Measurements from ENCODE around the gene CHODL. TPM values are rescaled to one million over a fixed set of nuclear protein-coding genes. Genes with fewer than 3 reads are reported as not detected.

The CHODL gene
- total RNA-seq, 1 donor from 2014 or later, result not detected

DNA sequence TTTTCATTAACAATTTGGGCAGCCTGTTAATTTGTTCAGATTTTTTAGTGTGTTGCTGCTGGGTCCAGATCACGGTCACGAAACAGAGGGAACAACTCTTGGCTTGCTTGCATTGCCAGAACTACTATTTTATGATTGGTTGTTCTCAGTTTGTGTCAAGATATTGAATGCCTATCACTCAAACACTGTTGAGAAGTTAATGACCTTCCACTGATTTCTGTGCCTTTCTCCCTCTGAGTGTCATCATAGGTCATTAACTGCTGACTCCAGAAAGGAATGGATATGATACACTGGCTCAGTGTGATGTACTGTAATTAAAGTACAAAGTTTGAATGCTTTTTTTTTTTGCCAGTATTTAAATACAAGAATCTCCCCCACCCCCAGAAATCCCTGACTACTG lies 9.2 kb downstream of the CHODL start:
- Mint-ChIP-seq H3K36me3 (ENCODE audit: low read depth) (no peaks in the 10 kb centered on the region), H3K27me3 (no peaks in the 10 kb centered on the region), H3K4me3 (no peak overlapping the region), H3K4me1 (no peaks in the 10 kb centered on the region), H3K27ac (no peak overlapping the region), H3K9me3 (no peaks in the 10 kb centered on the region)
- intact Hi-C loops (cut with micrococcal nuclease), result loop anchor here (10.0 kb wide), 1 partner anchor 469 kb away; no protein-coding TSS in a partner anchor
- no peak for DNase-seq

DNA sequence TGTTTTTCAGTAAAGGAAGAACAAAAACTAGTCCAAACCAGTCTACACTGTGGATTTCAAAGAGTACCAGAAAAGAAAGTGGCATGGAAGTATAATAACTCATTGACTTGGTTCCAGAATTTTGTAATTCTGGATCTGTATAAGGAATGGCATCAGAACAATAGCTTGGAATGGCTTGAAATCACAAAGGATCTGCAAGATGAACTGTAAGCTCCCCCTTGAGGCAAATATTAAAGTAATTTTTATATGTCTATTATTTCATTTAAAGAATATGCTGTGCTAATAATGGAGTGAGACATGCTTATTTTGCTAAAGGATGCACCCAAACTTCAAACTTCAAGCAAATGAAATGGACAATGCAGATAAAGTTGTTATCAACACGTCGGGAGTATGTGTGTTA lies 21.3 kb downstream of the CHODL start:
- no peaks in the 10 kb centered on the region for H3K27me3 Mint-ChIP-seq
- intact Hi-C loops (cut with micrococcal nuclease), result no loop called here
- H3K4me3 Mint-ChIP-seq, result no peak overlapping the region
- H3K27ac Mint-ChIP-seq, result no peak overlapping the region
- H3K36me3 Mint-ChIP-seq (ENCODE audit: low read depth), result no peaks in the 10 kb centered on the region
- H3K9me3 Mint-ChIP-seq, result no peaks in the 10 kb centered on the region
- no peaks in the 10 kb centered on the region for H3K4me1 Mint-ChIP-seq
- DNase-seq, result no peak

DNA sequence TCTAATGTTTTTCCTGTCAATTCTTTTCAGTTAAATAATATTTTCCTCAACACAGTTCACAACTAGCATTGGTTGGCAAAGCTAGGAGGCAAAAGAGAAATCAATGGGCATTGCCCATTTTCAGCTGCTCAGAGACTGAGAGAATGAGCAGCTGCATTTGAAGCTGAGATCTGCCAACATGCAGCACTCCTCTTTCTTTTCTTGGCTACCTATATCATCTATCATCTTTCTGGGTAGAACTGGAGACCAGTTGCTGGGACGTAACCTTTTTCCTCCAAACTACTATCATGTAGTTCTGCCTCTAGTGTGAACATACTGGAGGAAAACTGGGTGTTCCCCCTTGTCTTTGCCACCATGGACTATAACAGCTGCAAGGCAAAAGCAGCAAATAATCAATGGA lies 22.9 kb downstream of the CHODL start:
- Mint-ChIP-seq H3K4me3 (no peak overlapping the region), H3K27me3 (no peaks in the 10 kb centered on the region), H3K4me1 (no peaks in the 10 kb centered on the region), H3K9me3 (no peaks in the 10 kb centered on the region), H3K36me3 (ENCODE audit: low read depth) (no peaks in the 10 kb centered on the region), H3K27ac (no peak overlapping the region)
- intact Hi-C loops (cut with micrococcal nuclease), result no loop called here
- no peak for DNase-seq

DNA sequence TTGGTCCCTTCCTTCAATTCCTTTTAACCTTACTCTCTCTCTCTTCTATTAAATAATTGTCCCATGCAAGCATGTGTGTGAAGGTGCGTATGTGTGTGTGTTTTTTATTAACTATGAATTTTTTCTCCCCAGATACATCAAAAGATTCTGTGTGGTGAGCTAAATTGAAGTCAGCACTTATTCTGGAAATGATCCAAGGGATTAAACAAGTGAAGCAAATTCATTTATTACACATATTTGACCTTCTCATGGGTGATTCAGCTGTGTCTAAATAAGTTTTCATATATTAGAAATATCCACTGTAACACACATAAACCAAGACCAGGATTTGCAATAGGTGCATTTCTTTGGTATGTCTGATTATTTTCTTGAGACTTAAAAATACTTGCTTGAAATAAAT lies 24.3 kb downstream of the CHODL start:
- no peaks in the 10 kb centered on the region for H3K4me1 Mint-ChIP-seq
- H3K27me3 Mint-ChIP-seq, result no peaks in the 10 kb centered on the region
- intact Hi-C loops (cut with micrococcal nuclease), result no loop called here
- no peaks in the 10 kb centered on the region for H3K9me3 Mint-ChIP-seq
- no peak overlapping the region for H3K4me3 Mint-ChIP-seq
- no peak overlapping the region for H3K27ac Mint-ChIP-seq
- no peak for DNase-seq
- no peaks in the 10 kb centered on the region for H3K36me3 Mint-ChIP-seq (ENCODE audit: low read depth)

DNA sequence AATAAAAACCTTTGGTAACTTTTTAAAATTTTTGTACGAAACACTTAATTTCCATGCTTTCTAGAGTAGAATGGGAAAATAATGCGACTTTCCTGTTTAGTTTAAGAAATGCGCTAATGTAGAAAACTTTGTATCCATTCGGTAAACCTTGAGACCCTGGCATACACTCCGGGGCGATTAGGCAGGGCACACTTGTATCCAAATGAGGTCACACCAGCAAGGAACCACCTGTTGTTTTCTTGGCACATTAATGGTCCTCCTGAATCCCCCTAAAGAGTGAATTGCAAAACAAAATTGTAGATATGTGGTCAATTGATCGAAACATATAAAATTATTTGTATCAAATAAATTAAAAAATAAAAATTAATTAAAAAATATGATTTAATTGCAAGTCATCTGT lies 25.2 kb downstream of the CHODL start:
- Mint-ChIP-seq H3K9me3 (no peaks in the 10 kb centered on the region), H3K36me3 (ENCODE audit: low read depth) (no peaks in the 10 kb centered on the region), H3K27me3 (no peaks in the 10 kb centered on the region), H3K4me3 (no peak overlapping the region), H3K4me1 (no peaks in the 10 kb centered on the region), H3K27ac (no peak overlapping the region)
- intact Hi-C loops (cut with micrococcal nuclease), result no loop called here
- no peak for DNase-seq

GRCh38 chr21:18273400-18273799 lies 28.8 kb downstream of the CHODL start:
- H3K27me3 Mint-ChIP-seq, result no peaks in the 10 kb centered on the region

GRCh38 chr21:18274370-18274769 lies 29.7 kb downstream of the CHODL start:
- Mint-ChIP-seq H3K4me1 (no peaks in the 10 kb centered on the region), H3K36me3 (ENCODE audit: low read depth) (no peaks in the 10 kb centered on the region), H3K9me3 (no peaks in the 10 kb centered on the region), H3K27ac (no peak overlapping the region), H3K27me3 (no peaks in the 10 kb centered on the region), H3K4me3 (no peak overlapping the region)
- DNase-seq, result no peak
- intact Hi-C loops (cut with micrococcal nuclease), result no loop called here

More at GRCh38 chr21:18273400-18273799, 28.8 kb downstream of the CHODL start:
- Mint-ChIP-seq H3K4me1 (no peaks in the 10 kb centered on the region), H3K9me3 (no peaks in the 10 kb centered on the region), H3K4me3 (no peak overlapping the region), H3K27ac (no peak overlapping the region), H3K36me3 (ENCODE audit: low read depth) (no peaks in the 10 kb centered on the region)
- DNase-seq, result no peak
- intact Hi-C loops (cut with micrococcal nuclease), result no loop called here

- Mint-ChIP-seq H3K27me3 (no peaks in the 10 kb centered on the region), H3K4me3 (no peak overlapping the region), H3K27ac (no peak overlapping the region), H3K9me3 (no peaks in the 10 kb centered on the region), H3K36me3 (ENCODE audit: low read depth) (no peaks in the 10 kb centered on the region), H3K4me1 (no peaks in the 10 kb centered on the region)
- no peak for DNase-seq
- intact Hi-C loops (cut with micrococcal nuclease), result no loop called here
These were observed 31.1 kb downstream of the CHODL start for GRCh38 chr21:18275781-18276180.

- H3K27ac Mint-ChIP-seq, result no peak overlapping the region
- H3K4me3 Mint-ChIP-seq, result no peak overlapping the region
- DNase-seq, result no peak
- no peaks in the 10 kb centered on the region for H3K9me3 Mint-ChIP-seq
- intact Hi-C loops (cut with micrococcal nuclease), result no loop called here
- no peaks in the 10 kb centered on the region for H3K4me1 Mint-ChIP-seq
- no peaks in the 10 kb centered on the region for H3K27me3 Mint-ChIP-seq
- H3K36me3 Mint-ChIP-seq (ENCODE audit: low read depth), result no peaks in the 10 kb centered on the region
These were observed 40.7 kb downstream of the CHODL start for GRCh38 chr21:18285379-18285778.

- no peak for DNase-seq
- intact Hi-C loops (cut with micrococcal nuclease), result no loop called here
- H3K9me3 Mint-ChIP-seq, result no peaks in the 10 kb centered on the region
- no peak overlapping the region for H3K4me3 Mint-ChIP-seq
- no peaks in the 10 kb centered on the region for H3K27me3 Mint-ChIP-seq
- no peak overlapping the region for H3K27ac Mint-ChIP-seq
- H3K4me1 Mint-ChIP-seq, result no peaks in the 10 kb centered on the region
- no peaks in the 10 kb centered on the region for H3K36me3 Mint-ChIP-seq (ENCODE audit: low read depth)
These were observed 45.2 kb downstream of the CHODL start for GRCh38 chr21:18289876-18290275.

DNA sequence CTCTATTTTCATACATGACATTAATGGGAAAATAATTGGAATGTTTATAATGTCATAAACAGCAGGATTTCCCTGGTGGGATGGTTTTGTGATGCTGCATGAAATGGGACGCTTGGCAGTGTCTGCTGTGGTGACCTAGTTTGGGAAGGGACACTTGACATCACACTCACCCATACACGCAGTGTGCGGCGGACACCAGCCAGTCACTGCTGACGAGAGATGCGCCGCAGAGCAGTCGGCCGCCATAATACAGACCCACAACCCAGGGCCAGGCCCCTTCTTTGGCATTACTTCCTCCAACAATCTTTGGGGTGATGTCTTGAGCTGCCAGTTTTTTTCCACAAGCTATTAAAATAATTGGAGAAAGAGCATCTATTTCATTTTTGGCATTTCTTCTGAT lies 49.5 kb downstream of the CHODL start:
- intact Hi-C loops (cut with micrococcal nuclease), result no loop called here
- Mint-ChIP-seq H3K27ac (no peak overlapping the region), H3K4me3 (no peak overlapping the region), H3K4me1 (no peaks in the 10 kb centered on the region), H3K9me3 (no peaks in the 10 kb centered on the region), H3K36me3 (ENCODE audit: low read depth) (no peaks in the 10 kb centered on the region), H3K27me3 (no peaks in the 10 kb centered on the region)
- no peak for DNase-seq

DNA sequence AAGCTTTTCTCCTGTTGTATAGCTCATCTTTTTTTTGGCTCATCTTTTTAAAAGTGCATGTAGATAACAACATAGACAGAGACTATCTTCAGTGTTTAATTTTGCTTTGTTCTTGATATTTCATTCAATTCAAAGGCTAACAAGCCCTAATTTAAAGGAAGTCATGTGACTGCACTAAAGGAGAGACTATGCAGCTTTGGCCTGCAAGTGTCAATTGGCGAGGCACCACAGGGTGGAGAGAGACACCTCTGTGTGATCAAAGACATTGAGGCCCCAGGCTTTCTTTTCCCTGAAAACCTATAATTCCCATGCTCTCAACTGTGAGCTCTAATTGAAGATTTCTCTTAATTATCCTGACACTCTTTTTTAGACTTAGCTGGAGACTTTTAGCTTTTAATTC lies 53.6 kb downstream of the CHODL start:
- intact Hi-C loops (cut with micrococcal nuclease), result no loop called here
- Mint-ChIP-seq H3K9me3 (no peaks in the 10 kb centered on the region), H3K4me3 (no peak overlapping the region), H3K27ac (no peak overlapping the region), H3K4me1 (no peaks in the 10 kb centered on the region), H3K27me3 (no peaks in the 10 kb centered on the region), H3K36me3 (ENCODE audit: low read depth) (no peaks in the 10 kb centered on the region)
- no peak for DNase-seq

Other genes starting within 250 kb of the CHODL start
- not detected in 2 replicates for gene TMPRSS15, start 159.0 kb downstream of the CHODL start, total RNA-seq